HTR-8/SVneo (cell line): ENCODE results near the gene APOL2.
"Not testable (repeated sequence)": the region's sequence is repeated elsewhere in the genome, so short reads cannot be mapped to it uniquely, and the experiment has no call there.

Source experiments
- DNase-seq: peaks from one replicate; pipeline ENCODE4 v3.0.0; 2011; ENCODE audit warnings: low spot score, mixed read lengths; ENCODE audit not compliant: insufficient read length
- FAIRE-seq: peaks from 2 replicates; lab custom pipeline; 2011; peaks lifted over from hg19 to GRCh38; lab: Jason Lieb, UNC

APOL2 gene

GRCh38 chr22:36203441-36203840 is 35.9 kb downstream of the APOL2 start:
- DNase-seq, FAIRE-seq: not testable (repeated sequence)

DNA sequence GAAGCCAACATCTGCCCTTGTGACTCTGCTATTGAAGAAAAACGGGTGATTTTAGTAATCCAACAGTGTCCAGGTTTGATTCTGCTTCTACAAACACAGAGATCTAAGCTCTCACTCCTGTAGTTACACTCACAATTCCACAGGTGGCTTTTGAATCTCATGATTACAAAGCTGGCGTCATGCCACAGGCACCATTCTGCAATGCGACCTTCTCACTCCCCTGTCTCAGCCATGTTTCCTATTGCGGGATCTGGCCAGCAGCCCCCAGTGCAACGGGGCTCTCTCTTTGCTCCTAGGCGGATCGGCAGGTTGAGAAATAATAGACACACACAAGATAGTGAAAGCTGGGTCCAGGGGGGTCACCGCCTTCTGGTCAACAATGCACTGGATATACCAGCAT is 36.4 kb downstream of the APOL2 start:
- FAIRE-seq, DNase-seq: not testable (repeated sequence)

DNA sequence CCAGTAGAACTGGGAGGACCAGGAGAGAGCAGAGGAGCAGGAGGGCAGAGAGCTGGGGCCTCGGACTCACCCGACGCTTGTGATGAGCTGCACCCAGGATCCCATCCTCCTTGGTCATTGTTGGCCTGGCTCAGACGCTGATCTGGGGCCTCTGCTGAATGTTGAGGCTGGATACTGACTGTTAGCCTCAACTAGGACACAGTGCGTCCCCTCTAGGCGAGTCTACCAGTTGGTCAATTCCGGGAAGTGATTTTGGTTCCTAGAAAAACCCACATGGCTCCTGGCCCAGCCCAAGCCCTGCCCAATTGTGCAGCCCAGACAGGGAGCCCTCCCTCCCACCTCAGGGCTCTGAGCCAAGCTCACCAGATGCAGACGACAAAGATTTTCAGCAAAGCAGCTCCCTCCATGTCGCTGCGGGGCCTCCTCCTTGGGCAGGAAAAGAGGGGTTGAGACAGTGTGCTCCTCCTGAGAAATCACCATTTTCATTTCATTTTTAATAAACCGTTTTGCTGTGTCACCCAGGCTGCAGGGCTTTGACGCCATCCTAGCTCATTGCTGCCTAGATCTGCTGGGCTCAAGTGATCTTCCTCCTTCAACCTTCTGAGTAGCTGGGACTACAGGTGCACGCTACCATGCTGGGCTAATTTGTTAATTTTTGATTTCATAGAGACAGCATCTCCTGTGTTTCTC is 37.6 kb downstream of the APOL2 start, which contains the start of gene APOL4:
TSS of gene APOL4 (minus strand) at position 180 of the 690 bp plus-strand sequence. CDS start at position 105, 75 bp downstream.
- DNase-seq, result no peak
- no peak for FAIRE-seq

GRCh38 chr22:36201025-36201424 is 38.3 kb downstream of the APOL2 start:
- not testable (repeated sequence) for FAIRE-seq

GRCh38 chr22:36199001-36199551 is 40.3 kb downstream of the APOL2 start:
- DNase-seq, result no peak
- FAIRE-seq, result no peak

More at GRCh38 chr22:36201025-36201424, 38.3 kb downstream of the APOL2 start:
- DNase-seq, result not testable (repeated sequence)

GRCh38 chr22:36198536-36198935 is 40.8 kb downstream of the APOL2 start:
- no peak for DNase-seq
- no peak for FAIRE-seq

GRCh38 chr22:36197514-36198146 is 41.7 kb downstream of the APOL2 start:
- DNase-seq, result no peak
- no peak for FAIRE-seq

DNA sequence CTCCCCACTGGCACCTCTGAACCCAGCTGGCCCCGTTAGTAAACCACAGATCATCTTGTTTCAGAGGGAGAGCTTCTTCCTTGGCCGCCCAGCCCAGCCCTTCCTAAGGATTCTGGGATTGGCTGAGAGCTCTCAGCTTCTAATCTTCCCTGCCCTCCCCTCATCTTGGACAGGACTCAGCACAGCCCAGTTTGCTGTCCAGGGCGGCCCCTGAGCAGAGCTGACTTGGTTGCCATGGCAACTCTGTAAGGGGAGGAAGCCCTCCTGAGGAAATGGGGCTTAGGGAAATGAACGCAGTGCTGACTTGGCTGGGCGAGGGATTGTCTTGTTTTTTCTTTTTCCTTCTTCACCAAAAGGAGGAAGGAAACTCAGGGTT is 42.3 kb downstream of the APOL2 start:
- DNase-seq, result no peak
- FAIRE-seq, result no peak

DNA sequence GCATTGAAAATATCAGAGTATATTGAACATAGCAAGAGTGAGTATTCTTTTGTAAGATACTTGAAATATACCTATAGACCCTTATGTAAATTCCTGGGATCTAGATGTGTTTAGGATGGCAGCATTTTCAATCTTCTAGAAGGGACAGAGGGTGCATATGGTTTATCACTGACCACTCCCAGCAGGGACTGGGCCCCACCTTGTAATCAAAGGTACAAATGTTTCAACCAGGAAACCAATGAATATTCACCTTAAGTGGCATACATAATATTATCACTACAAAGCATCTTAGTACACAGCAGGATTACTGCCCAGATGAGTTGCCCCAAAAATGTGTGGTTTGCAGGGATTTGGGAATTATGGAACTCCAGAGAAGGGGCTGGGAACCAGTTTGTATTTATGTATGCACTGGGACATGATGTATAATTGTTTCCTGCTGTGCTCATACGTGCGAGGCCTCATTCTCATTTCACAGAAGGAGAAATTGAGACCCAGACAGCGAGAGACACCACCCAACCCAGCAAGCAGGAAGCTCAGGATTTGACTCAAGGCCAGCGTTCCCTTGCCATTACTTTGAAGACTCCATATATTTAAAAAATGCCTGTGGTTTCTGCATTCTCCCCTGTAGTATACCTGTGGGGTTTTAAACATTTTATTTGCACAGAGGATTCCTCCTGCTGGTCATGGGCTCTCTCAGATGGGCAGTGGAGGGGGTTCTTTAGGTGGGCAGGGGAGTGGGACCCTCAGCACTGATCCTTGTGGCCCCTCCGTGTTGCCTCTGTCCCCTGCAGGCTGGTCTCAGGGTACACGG is 42.9 kb downstream of the APOL2 start:
- FAIRE-seq, result no peak
- no peak for DNase-seq

- no peak for FAIRE-seq
Observed at GRCh38 chr22:36194971-36195370, 44.4 kb downstream of the APOL2 start.

DNA sequence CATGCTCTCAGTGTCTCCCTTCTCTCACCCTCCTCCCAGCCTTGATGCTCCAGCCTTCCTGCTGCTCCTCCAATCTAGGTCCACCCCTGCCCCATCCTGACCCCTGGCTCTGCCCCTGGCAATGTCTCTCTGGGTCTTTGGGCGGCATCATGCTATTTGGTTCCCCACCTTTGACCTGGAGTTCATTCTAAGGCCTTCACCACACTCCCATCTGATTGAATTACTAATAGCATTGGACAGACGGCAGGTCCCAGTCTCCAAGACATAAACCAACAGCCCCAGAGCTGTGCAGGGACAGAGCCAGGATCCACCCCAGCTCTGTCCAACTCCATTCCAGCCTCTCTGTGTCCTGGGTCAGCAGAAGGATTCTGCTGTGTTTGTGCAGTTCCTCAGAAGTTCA is 44.9 kb downstream of the APOL2 start:
- no peak for DNase-seq
- FAIRE-seq, result no peak

More at GRCh38 chr22:36194971-36195370, 44.4 kb downstream of the APOL2 start:
- DNase-seq, result peak; percentile 33

GRCh38 chr22:36193577-36193976 is 45.8 kb downstream of the APOL2 start:
- FAIRE-seq, result no peak
- DNase-seq, result no peak

- DNase-seq (no peak), FAIRE-seq (no peak)
Observed at GRCh38 chr22:36193171-36193570, 46.2 kb downstream of the APOL2 start.

- no peak for FAIRE-seq
Observed at GRCh38 chr22:36192542-36192941, 46.8 kb downstream of the APOL2 start.

DNA sequence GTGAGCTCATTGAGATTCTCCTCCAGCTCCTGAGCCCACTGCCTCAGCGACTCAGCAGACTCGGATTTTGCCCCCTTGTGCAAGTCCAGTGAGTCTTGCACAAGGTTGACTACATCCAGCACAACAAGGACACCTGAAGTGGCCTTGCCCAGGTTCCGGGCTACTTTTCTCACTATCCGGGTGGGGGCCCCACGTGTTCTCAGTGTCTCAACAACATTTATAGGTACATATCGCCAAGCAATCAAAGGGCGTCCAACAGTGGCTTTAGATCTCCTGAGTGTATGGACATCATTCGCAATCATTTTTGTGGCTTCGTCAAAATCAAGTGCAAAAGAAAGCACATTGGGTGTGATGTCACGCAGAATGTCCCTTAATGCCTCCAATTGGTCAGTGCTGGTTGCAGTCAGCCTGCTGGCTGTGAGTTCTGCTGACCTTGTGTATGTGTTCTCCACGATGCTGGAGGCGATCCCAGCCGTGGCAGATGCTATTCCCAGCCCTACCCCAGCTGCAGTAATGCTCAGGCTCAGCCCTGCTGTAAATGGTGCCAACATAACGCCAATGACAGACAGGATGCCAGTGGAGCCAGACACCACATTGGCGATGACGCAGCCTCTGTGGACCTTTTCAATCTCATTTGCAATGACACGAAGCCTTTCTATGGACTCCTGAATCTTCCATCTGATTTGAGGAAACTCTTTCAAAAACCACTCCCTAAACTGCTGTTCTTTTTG is 48.1 kb downstream of the APOL2 start:
- DNase-seq (no peak), FAIRE-seq (no peak)

More at GRCh38 chr22:36192542-36192941, 46.8 kb downstream of the APOL2 start:
- DNase-seq, result no peak

GRCh38 chr22:36187862-36188261 is 51.5 kb downstream of the APOL2 start:
- FAIRE-seq, result not testable (repeated sequence)

GRCh38 chr22:36185828-36186624 is 53.3 kb downstream of the APOL2 start:
- FAIRE-seq (no peak), DNase-seq (no peak)

More at GRCh38 chr22:36187862-36188261, 51.5 kb downstream of the APOL2 start:
- not testable (repeated sequence) for DNase-seq

- FAIRE-seq (no peak), DNase-seq (no peak)
Observed at GRCh38 chr22:36184433-36185025, 54.8 kb downstream of the APOL2 start.

DNA sequence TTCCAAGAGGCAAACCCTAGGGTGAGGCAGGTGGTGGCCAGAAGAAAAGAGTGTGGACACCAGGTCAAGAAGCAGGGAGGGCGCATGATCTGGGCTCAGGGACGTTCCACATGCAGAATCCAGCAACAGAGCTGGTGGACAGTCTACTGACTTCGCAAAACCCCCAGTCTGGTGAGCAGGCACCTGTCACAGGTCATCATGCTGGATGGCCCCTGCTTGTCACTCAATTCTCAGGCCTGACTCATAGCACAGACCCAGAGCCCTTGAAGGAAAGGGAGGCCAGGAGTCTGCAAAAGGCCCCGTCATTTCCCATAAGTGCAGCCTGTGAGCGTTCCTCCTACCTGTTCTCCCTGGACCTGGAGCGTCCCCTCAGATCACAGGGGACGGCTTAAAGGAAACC is 55.9 kb downstream of the APOL2 start:
- no peak for DNase-seq
- FAIRE-seq, result no peak
